ENCODE data around the gene TCF12.

TCF12 gene

DNA sequence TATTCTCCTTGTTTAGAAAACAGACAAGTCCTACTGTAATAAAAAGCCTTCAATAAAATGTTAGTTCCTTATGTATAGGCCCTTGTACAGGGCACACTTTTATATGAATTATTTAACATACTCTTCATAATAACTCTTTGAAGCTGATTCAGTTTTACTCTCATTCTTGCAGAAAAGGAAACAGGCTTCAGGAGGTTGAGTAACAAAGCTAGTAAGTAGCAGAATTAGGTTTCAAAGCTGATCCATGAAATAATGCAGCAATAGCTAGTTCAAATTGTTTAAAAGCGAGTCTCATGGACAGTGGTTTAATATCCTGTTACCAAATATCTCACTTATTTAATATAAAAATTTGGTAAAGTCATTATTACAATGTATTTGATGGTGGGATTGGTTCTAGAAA is 25.0 kb downstream of the TCF12 start:
- no peak for TF ChIP-seq TAF1 (IDR thresholded peaks at IDR 0.05; ENCODE audit: low read depth)
- TF ChIP-seq CEBPB (IDR thresholded peaks at IDR 0.05) = no peak
- TF ChIP-seq, protein P1, sequence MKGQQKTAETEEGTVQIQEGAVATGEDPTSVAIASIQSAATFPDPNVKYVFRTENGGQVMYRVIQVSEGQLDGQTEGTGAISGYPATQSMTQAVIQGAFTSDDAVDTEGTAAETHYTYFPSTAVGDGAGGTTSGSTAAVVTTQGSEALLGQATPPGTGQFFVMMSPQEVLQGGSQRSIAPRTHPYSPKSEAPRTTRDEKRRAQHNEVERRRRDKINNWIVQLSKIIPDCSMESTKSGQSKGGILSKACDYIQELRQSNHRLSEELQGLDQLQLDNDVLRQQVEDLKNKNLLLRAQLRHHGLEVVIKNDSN (IDR thresholded peaks at IDR 0.05) = no peak
- TF ChIP-seq EGR1 (IDR thresholded peaks at IDR 0.05) = no peak
- TF ChIP-seq ZBTB7A (IDR thresholded peaks at IDR 0.05; ENCODE audit: low read depth) = no peak
- no peak for TF ChIP-seq FOXM1 (IDR thresholded peaks at IDR 0.05; ENCODE audit: borderline replicate concordance, low read depth)
- no peak for TF ChIP-seq RAD21 (IDR thresholded peaks at IDR 0.05; ENCODE audit: low read depth)
- TF ChIP-seq, protein P2, sequence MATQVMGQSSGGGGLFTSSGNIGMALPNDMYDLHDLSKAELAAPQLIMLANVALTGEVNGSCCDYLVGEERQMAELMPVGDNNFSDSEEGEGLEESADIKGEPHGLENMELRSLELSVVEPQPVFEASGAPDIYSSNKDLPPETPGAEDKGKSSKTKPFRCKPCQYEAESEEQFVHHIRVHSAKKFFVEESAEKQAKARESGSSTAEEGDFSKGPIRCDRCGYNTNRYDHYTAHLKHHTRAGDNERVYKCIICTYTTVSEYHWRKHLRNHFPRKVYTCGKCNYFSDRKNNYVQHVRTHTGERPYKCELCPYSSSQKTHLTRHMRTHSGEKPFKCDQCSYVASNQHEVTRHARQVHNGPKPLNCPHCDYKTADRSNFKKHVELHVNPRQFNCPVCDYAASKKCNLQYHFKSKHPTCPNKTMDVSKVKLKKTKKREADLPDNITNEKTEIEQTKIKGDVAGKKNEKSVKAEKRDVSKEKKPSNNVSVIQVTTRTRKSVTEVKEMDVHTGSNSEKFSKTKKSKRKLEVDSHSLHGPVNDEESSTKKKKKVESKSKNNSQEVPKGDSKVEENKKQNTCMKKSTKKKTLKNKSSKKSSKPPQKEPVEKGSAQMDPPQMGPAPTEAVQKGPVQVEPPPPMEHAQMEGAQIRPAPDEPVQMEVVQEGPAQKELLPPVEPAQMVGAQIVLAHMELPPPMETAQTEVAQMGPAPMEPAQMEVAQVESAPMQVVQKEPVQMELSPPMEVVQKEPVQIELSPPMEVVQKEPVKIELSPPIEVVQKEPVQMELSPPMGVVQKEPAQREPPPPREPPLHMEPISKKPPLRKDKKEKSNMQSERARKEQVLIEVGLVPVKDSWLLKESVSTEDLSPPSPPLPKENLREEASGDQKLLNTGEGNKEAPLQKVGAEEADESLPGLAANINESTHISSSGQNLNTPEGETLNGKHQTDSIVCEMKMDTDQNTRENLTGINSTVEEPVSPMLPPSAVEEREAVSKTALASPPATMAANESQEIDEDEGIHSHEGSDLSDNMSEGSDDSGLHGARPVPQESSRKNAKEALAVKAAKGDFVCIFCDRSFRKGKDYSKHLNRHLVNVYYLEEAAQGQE (IDR thresholded peaks at IDR 0.05; ENCODE audit: low read depth) = no peak
- TF ChIP-seq EP300 (IDR thresholded peaks at IDR 0.05; ENCODE audit: borderline replicate concordance) = no peak
- no peak for TF ChIP-seq NFIC (IDR thresholded peaks at IDR 0.05)
- TF ChIP-seq TEAD4 (IDR thresholded peaks at IDR 0.05) = no peak
- no peak for TF ChIP-seq CREB1 (IDR thresholded peaks at IDR 0.05; ENCODE audit: low read depth)

DNA sequence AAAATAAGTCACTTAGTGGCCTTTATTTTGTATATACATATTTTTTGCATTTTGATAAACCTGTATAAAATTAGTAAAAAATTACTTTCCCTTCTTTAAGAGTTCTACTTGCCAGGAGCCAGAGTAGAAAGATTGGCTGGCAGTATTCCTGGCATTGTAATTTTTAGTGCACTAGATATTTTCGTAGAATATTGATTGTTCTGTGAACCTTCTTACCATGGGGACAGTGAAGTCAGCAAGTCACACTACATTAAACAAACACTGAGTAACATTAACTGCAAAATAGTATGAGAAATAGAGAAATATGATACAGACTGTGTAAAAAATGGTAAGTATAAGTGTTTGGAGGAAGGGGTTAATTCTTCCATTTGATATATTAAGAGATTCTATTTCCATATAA is 26.0 kb downstream of the TCF12 start:
- TF ChIP-seq TCF12 (IDR thresholded peaks at IDR 0.05; ENCODE audit: low read depth) (no peak), YY1 (IDR thresholded peaks at IDR 0.05; ENCODE audit: low read depth) (no peak), TAF1 (IDR thresholded peaks at IDR 0.05; ENCODE audit: low read depth) (no peak), FOXM1 (IDR thresholded peaks at IDR 0.05; ENCODE audit: borderline replicate concordance, low read depth) (no peak), CEBPB (IDR thresholded peaks at IDR 0.05) (no peak), EP300 (IDR thresholded peaks at IDR 0.05; ENCODE audit: borderline replicate concordance) (no peak), CREB1 (IDR thresholded peaks at IDR 0.05; ENCODE audit: low read depth) (no peak), ZBTB7A (IDR thresholded peaks at IDR 0.05; ENCODE audit: low read depth) (no peak), RAD21 (IDR thresholded peaks at IDR 0.05; ENCODE audit: low read depth) (no peak), EGR1 (IDR thresholded peaks at IDR 0.05) (no peak), TEAD4 (IDR thresholded peaks at IDR 0.05) (no peak), NFIC (IDR thresholded peaks at IDR 0.05) (no peak)
- TF ChIP-seq, protein P1 (IDR thresholded peaks at IDR 0.05) = no peak
- TF ChIP-seq, protein P3, sequence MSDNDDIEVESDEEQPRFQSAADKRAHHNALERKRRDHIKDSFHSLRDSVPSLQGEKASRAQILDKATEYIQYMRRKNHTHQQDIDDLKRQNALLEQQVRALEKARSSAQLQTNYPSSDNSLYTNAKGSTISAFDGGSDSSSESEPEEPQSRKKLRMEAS (IDR thresholded peaks at IDR 0.05) = no peak
- TF ChIP-seq, protein P2 (IDR thresholded peaks at IDR 0.05; ENCODE audit: low read depth) = no peak

DNA sequence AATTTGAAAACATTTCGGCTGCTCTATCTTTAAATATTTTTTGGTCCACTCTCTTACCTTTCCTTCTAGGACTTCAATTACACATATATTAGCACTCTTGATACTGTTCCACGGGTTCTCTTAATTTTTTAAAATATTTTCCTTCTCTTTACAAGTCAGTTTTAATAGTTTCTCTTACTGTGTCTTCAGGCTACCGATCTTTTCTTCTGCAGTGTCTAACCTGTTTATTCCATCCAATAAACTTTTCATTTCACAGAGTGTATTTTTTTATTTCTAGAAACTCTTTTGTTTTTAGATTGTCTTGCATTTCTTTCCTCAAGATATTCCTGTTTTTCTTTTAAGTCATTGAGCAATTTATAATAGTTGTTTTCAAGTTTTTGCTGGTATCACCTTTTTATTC is 27.7 kb downstream of the TCF12 start:
- TF ChIP-seq NFIC (IDR thresholded peaks at IDR 0.05) (no peak), TEAD4 (IDR thresholded peaks at IDR 0.05) (no peak)

DNA sequence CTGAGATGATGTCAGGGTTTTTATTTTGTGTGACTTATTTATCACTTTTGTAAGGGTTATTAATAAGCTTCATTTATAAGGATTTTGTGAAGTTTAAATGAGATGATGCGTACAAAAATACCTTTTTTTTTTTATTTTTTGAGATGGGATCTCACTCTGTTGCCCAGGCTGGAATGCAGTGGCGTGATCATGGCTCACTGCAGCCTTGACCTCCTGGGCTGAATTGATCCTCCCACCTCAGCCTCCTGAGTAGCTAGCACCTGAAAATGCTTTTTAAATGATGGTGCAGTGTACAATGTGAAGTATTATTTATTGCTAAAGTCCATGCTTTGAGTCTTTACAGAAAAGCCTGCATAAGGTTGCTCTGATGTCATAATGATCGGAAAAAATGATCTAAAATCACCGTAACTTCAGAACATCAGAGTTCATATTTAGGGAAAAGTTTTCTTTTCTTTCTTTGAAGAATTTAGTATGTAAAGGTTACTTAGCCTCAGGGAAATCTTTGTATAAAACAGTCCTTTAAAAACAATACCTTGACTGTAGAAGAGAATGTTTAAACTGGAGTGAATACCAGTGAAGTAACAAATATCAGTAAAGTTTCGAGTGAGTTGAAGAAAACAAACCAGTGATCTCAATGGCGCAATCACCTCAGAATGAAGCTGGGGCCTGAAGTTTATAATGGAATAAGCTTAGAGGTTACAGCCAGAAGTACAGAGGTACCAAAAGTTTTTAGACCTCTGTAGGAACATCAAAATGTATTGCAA is 29.7 kb downstream of the TCF12 start:
- TF ChIP-seq CEBPB (IDR thresholded peaks at IDR 0.05) (peak; percentile 27; the same call in 1 of the 2 replicates), NFIC (IDR thresholded peaks at IDR 0.05) (no peak)

DNA sequence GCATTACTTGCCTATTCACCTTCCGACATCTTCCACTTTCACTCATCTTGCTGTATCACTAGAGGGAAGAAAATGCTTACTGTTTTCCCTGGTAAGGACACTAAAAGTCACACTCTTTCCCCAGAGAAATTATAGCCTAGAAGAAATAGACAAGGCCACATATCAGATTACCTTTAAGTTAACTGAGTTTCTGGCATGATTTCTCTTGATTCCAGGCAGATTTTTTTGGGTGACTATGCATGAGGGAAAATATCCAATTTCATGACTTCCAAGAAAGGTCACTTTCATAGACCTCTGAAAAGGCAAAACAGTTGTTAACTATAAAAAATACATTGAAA is 30.3 kb downstream of the TCF12 start:
- TF ChIP-seq ZBTB7A (IDR thresholded peaks at IDR 0.05; ENCODE audit: low read depth) = no peak
- TF ChIP-seq EP300 (IDR thresholded peaks at IDR 0.05; ENCODE audit: borderline replicate concordance) = no peak
- no peak for TF ChIP-seq NFIC (IDR thresholded peaks at IDR 0.05)
- no peak for TF ChIP-seq FOXM1 (IDR thresholded peaks at IDR 0.05; ENCODE audit: borderline replicate concordance, low read depth)
- TF ChIP-seq RAD21 (IDR thresholded peaks at IDR 0.05; ENCODE audit: low read depth) = no peak
- TF ChIP-seq, protein P2 (IDR thresholded peaks at IDR 0.05; ENCODE audit: low read depth) = no peak
- no peak for TF ChIP-seq TCF12 (IDR thresholded peaks at IDR 0.05; ENCODE audit: low read depth)
- TF ChIP-seq TEAD4 (IDR thresholded peaks at IDR 0.05) = no peak
- TF ChIP-seq, protein P3 (IDR thresholded peaks at IDR 0.05) = no peak
